Keratinocyte (primary cell): Measurements from ENCODE around the gene RAB9A. TPM values are rescaled to one million over a fixed set of nuclear protein-coding genes. Genes with fewer than 3 reads are reported as not detected.
"Not testable (repeated sequence)": the region's sequence is repeated elsewhere in the genome, so short reads cannot be mapped to it uniquely, and the experiment has no call there.

ENCODE experiments used
- DNase-seq: peaks from one replicate; pipeline ENCODE4 v3.0.0-alpha.2; 2011; ENCODE audit warnings: low read depth, missing footprints, low spot score
- FAIRE-seq: peaks from 2 replicates; lab custom pipeline; 2011; peaks lifted over from hg19 to GRCh38; lab: Jason Lieb, UNC
- H2AFZ ChIP-seq: 2 replicates; pipeline ENCODE4 v1.6.0; 2012; ENCODE audit warnings: low read length, control low read depth, inconsistent platforms; ENCODE audit not compliant: control insufficient read depth
- H3K27ac ChIP-seq: 2 replicates; pipeline ENCODE4 v1.5.1; 2011; ENCODE audit warnings: low read length; ENCODE audit not compliant: control insufficient read depth, insufficient read depth
- H3K27me3 ChIP-seq: 3 replicates; pipeline ENCODE4 v1.6.0; 2011; ENCODE audit warnings: low read length; ENCODE audit not compliant: control insufficient read depth, insufficient read depth; ENCODE audit errors: extremely low read depth
- H3K36me3 ChIP-seq, 2 experiments: 2 replicates in 1 of 2; 3 replicates in 1 of 2; pipeline ENCODE4 v1.5.1; 2011; ENCODE audit warnings: low read length in 2 of 2, mild to moderate bottlenecking in 1 of 2; ENCODE audit not compliant: control insufficient read depth in 2 of 2, insufficient read depth in 2 of 2; ENCODE audit errors: extremely low read depth in 1 of 2
- H3K4me1 ChIP-seq: 3 replicates; pipeline ENCODE4 v1.5.1; 2011; ENCODE audit warnings: low read length; ENCODE audit not compliant: control insufficient read depth, insufficient read depth; ENCODE audit errors: extremely low read depth
- H3K4me2 ChIP-seq: 3 replicates; pipeline ENCODE4 v1.6.0; 2011; ENCODE audit warnings: low read depth, low read length; ENCODE audit not compliant: control insufficient read depth, insufficient read depth; ENCODE audit errors: extremely low read depth
- H3K4me3 ChIP-seq, 3 experiments: fragments of 200-600 bp in 1 of 3; sonication (generic) in 1 of 3; 2 replicates in 2 of 3; 3 replicates in 1 of 3; pipeline ENCODE4 v1.5.1; 2011 to 2016; ENCODE audit warnings: low read length in 3 of 3, mild to moderate bottlenecking in 3 of 3, control low read depth in 2 of 3, inconsistent platforms in 1 of 3, low read depth in 1 of 3, mixed read lengths in 1 of 3, mixed run types in 1 of 3, moderate library complexity in 1 of 3; ENCODE audit not compliant: control insufficient read depth in 2 of 3, insufficient read depth in 2 of 3; ENCODE audit errors: extremely low read depth in 1 of 3
- H3K79me2 ChIP-seq: 2 replicates; pipeline ENCODE4 v1.6.0; 2012; ENCODE audit warnings: low read length; ENCODE audit not compliant: control insufficient read depth, insufficient read depth
- H3K9ac ChIP-seq: 3 replicates; pipeline ENCODE4 v1.6.0; 2011; ENCODE audit warnings: low read length; ENCODE audit not compliant: control insufficient read depth, insufficient read depth; ENCODE audit errors: extremely low read depth
- H3K9me1 ChIP-seq: 3 replicates; pipeline ENCODE4 v1.6.0; 2011; ENCODE audit warnings: low read length; ENCODE audit not compliant: control insufficient read depth, insufficient read depth; ENCODE audit errors: extremely low read depth
- H3K9me3 ChIP-seq: 2 replicates; pipeline ENCODE4 v1.5.1; 2012; ENCODE audit warnings: low read depth, low read length; ENCODE audit not compliant: control insufficient read depth
- H4K20me1 ChIP-seq: 3 replicates; pipeline ENCODE4 v1.6.0; 2011; ENCODE audit warnings: low read length; ENCODE audit not compliant: control insufficient read depth, insufficient read depth; ENCODE audit errors: extremely low read depth
- EZH2 ChIP-seq: IDR thresholded peaks from one replicate; pipeline ENCODE4 v1.6.1; 2012; ENCODE audit warnings: inconsistent platforms, mild to moderate bottlenecking, low read length, moderate library complexity
- dilution Hi-C: fragments of 300-500 bp; cut with MboI; formaldehyde crosslinking; loops from one replicate; pipeline ENCODE4 v1.7.0; 2020; ENCODE audit warnings: low sequenced_read_pairs; ENCODE audit not compliant: extremely low pct_ligation_motif_present
- polyA plus RNA-seq, 5 experiments: library from polyadenylated mRNA; depleted of rRNA in 3 of 5; stranded (reverse) in 3 of 5; stranded (forward) in 1 of 5; unstranded in 1 of 5; fragments of >200 nt; gene quantifications; 1 replicate in 1 of 5; 2 replicates in 3 of 5; 3 replicates in 1 of 5; pipeline versions ENCODE4 v1.2.1 to v1.2.3, GENCODE V29; 2011 to 2012; ENCODE audit warnings: missing spikeins in 2 of 5, low read depth in 1 of 5, low replicate concordance in 1 of 5
- TF ChIP-seq, protein P1 (sequence below), 3 experiments: IDR thresholded peaks in 1 of 3; conservative IDR thresholded peaks in 1 of 3; optimal IDR thresholded peaks in 1 of 3; 2 replicates in 2 of 3; 3 replicates in 1 of 3; pipeline versions ENCODE3 to v1.5.1; 2011; ENCODE audit warnings: low read length in 3 of 3, mild to moderate bottlenecking in 3 of 3, moderate library complexity in 2 of 3, control low read depth in 1 of 3, inconsistent platforms in 1 of 3; ENCODE audit not compliant: insufficient read depth in 2 of 3; ENCODE audit errors: extremely low read depth in 1 of 3

Gene RAB9A
- polyA plus RNA-seq, 1 donor (not counting 4 experiments of a cell fraction or from before 2014, with no cell fraction given), result 46.0 TPM

DNA sequence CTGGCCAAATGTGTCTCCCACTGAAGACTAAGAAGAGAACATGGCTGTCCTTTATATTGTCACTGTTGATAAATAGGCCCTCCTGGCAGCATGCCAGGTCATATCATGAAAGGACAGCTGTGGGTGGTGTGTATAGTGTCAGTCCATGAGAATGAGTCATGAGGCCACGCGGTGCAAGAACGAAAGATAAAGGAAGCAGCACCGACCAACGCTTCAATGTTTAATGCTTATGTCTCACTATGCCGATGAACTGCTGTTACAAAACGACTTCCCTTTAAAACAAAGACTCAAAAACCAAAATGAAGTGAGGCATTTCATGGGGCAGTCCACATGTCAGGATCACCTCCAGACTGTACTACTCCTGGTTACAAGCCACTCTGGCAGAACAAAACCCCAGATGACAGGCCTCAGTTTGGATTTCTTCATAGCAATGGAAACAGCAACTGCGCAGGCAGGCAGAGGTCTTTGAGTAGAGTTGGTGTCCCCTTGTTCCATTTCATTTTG lies 41.2 kb upstream of the RAB9A start:
- H3K4me3 ChIP-seq, result no peak overlapping the region
- no peak for DNase-seq
- no peaks in the 10 kb centered on the region for H3K9me1 ChIP-seq
- no peaks in the 10 kb centered on the region for H3K36me3 ChIP-seq
- dilution Hi-C loops, result no loop called here
- H4K20me1 ChIP-seq, result no peaks in the 10 kb centered on the region
- no peak overlapping the region for H3K4me2 ChIP-seq
- peaks cover 6% of the 10 kb centered on the region for H3K4me1 ChIP-seq
- no peaks in the 10 kb centered on the region for H3K9me3 ChIP-seq
- no peak overlapping the region for H3K9ac ChIP-seq
- no peak overlapping the region for H2AFZ ChIP-seq
- TF ChIP-seq EZH2, result no peak
- TF ChIP-seq, protein P1, sequence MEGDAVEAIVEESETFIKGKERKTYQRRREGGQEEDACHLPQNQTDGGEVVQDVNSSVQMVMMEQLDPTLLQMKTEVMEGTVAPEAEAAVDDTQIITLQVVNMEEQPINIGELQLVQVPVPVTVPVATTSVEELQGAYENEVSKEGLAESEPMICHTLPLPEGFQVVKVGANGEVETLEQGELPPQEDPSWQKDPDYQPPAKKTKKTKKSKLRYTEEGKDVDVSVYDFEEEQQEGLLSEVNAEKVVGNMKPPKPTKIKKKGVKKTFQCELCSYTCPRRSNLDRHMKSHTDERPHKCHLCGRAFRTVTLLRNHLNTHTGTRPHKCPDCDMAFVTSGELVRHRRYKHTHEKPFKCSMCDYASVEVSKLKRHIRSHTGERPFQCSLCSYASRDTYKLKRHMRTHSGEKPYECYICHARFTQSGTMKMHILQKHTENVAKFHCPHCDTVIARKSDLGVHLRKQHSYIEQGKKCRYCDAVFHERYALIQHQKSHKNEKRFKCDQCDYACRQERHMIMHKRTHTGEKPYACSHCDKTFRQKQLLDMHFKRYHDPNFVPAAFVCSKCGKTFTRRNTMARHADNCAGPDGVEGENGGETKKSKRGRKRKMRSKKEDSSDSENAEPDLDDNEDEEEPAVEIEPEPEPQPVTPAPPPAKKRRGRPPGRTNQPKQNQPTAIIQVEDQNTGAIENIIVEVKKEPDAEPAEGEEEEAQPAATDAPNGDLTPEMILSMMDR (optimal IDR thresholded peaks at IDR 0.05 in 1 of 3, IDR thresholded peaks at IDR 0.05 in 1 of 3, conservative IDR thresholded peaks at IDR 0.05 in 1 of 3; ENCODE audit: extremely low read depth in 1 of 3, insufficient read depth in 2 of 3, low read length in 3 of 3), result no peak
- H3K79me2 ChIP-seq, result no peaks in the 10 kb centered on the region
- no peak for FAIRE-seq
- H3K27ac ChIP-seq, result no peak overlapping the region
- peaks cover 4% of the 10 kb centered on the region for H3K27me3 ChIP-seq

DNA sequence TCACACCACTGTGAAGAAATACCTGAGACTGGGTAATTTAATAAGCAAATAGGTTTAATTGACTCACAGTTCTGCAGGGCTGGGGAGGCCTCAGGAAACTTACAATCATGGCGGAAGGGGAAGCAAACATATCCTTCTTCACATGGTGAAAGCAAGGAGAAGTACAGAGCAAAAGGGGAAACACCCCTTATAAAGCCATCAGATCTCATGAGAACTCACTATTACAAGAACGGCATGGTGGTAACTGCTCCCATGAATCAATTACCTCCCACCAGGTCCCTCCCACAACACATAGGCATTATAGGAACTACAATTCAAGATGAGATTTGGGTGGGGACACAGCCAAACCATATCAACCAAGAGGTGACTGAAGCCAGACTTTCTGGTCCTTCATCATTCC lies 40.6 kb upstream of the RAB9A start:
- H3K27me3 ChIP-seq, H3K4me1 ChIP-seq, FAIRE-seq, H3K9me1 ChIP-seq, H3K4me3 ChIP-seq, DNase-seq, H2AFZ ChIP-seq, H3K9me3 ChIP-seq, H3K4me2 ChIP-seq, H3K36me3 ChIP-seq, H3K9ac ChIP-seq, H4K20me1 ChIP-seq, dilution Hi-C loops, H3K27ac ChIP-seq, H3K79me2 ChIP-seq: not testable (repeated sequence)

DNA sequence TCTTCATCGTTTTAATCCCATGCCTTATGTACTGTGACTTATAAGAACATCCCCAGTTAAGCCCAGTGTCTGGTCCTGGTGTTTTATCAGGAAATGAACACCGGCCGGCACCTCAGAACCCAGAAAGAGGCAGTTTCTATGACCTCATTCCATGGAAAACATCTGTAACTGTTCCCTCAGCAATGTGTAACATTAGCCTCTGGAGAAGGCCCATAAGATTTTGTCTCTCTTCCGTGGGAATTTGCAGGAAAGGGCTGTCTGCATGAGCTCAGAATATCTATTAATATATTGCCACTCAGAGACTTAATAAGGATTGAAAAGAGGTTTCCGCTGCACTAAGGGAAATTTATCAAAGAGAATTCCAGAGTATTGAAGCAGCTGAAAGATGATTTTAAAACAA lies 39.1 kb upstream of the RAB9A start:
- no peaks in the 10 kb centered on the region for H3K36me3 ChIP-seq
- no peak for DNase-seq
- TF ChIP-seq, protein P1 (optimal IDR thresholded peaks at IDR 0.05 in 1 of 3, IDR thresholded peaks at IDR 0.05 in 1 of 3, conservative IDR thresholded peaks at IDR 0.05 in 1 of 3; ENCODE audit: extremely low read depth in 1 of 3, insufficient read depth in 2 of 3, low read length in 3 of 3), result no peak
- TF ChIP-seq EZH2, result no peak
- no peak overlapping the region for H3K9ac ChIP-seq
- H2AFZ ChIP-seq, result no peak overlapping the region
- H3K4me1 ChIP-seq, result peaks cover 12% of the 10 kb centered on the region
- no peak overlapping the region for H3K4me3 ChIP-seq
- H4K20me1 ChIP-seq, result no peaks in the 10 kb centered on the region
- H3K9me1 ChIP-seq, result no peaks in the 10 kb centered on the region
- no peak for FAIRE-seq
- no peak overlapping the region for H3K4me2 ChIP-seq
- no peaks in the 10 kb centered on the region for H3K79me2 ChIP-seq
- H3K27ac ChIP-seq, result no peak overlapping the region
- no peaks in the 10 kb centered on the region for H3K9me3 ChIP-seq
- dilution Hi-C loops, result no loop called here
- H3K27me3 ChIP-seq, result peaks cover 4% of the 10 kb centered on the region
